Skeletal muscle satellite cell (primary cell): ENCODE measurements around the gene JAGN1.
"Not testable (repeated sequence)": the region's sequence is repeated elsewhere in the genome, so short reads cannot be mapped to it uniquely, and the experiment has no call there.

Experiments
- H3K27me3 ChIP-seq: 2 replicates; pipeline ENCODE4 v1.7.0; 2013; ENCODE audit warnings: low read length; ENCODE audit not compliant: control insufficient read depth, insufficient read depth
- H3K36me3 ChIP-seq: 2 replicates; pipeline ENCODE4 v1.7.0; 2013; ENCODE audit warnings: mild to moderate bottlenecking, control low read depth, low read length; ENCODE audit not compliant: insufficient read depth
- H3K4me1 ChIP-seq: 2 replicates; pipeline ENCODE4 v1.7.0; 2013; ENCODE audit warnings: low read length; ENCODE audit not compliant: control insufficient read depth, insufficient read depth
- H3K4me2 ChIP-seq: 2 replicates; pipeline ENCODE4 v1.7.0; 2013; ENCODE audit warnings: mild to moderate bottlenecking, low read length
- H3K4me3 ChIP-seq: 2 replicates; pipeline ENCODE4 v1.7.0; 2013; ENCODE audit warnings: low read length
- H3K9ac ChIP-seq: 2 replicates; pipeline ENCODE4 v1.7.0; 2013; ENCODE audit warnings: mild to moderate bottlenecking, low read depth, low read length, moderate library complexity
- H3K9me3 ChIP-seq: replicated peaks from 2 replicates; pipeline ENCODE4 v1.7.0; 2013; ENCODE audit warnings: mild to moderate bottlenecking, control low read depth, low read length

Gene JAGN1

DNA sequence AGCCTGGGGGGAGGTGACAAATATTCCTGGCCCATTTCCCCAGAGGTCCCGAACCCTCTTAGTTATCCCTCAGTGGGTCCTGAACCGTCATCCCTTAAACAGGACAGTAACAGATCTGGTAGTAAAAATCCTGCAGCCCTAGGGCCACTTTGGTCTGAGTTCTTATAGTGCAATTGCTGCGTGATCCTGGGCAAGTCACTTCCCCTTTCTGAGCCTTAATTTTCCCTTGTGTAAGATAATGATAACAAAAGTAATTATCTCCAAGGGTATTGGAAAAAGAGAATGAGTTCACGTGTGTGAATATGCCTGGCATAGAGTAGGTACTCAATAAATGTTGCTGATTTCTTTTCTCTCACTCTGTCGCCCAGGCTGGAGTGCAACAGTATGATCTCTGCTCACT, 2.9 kb upstream of the JAGN1 start:
- Histone ChIP-seq H3K4me1 (peaks cover 37% of the 10 kb centered on the region), H3K36me3 (peaks cover 6% of the 10 kb centered on the region), H3K9ac (no peak overlapping the region), H3K9me3 (no peaks in the 10 kb centered on the region), H3K27me3 (no peaks in the 10 kb centered on the region), H3K4me2 (no peak overlapping the region), H3K4me3 (no peak overlapping the region)

- Histone ChIP-seq H3K27me3 (no peaks in the 10 kb centered on the region), H3K36me3 (peaks cover 17% of the 10 kb centered on the region), H3K4me3 (no peak overlapping the region), H3K4me2 (no peak overlapping the region), H3K4me1 (peaks cover 42% of the 10 kb centered on the region), H3K9ac (no peak overlapping the region), H3K9me3 (no peaks in the 10 kb centered on the region)
Measured at GRCh38 chr3:9888540-9888939, 1.9 kb upstream of the JAGN1 start.

- H3K9ac ChIP-seq, result no peak overlapping the region
- H3K4me3 ChIP-seq, result no peak overlapping the region
- no peak overlapping the region for H3K4me2 ChIP-seq
- H3K4me1 ChIP-seq, result peaks cover 41% of the 10 kb centered on the region
- H3K36me3 ChIP-seq, result peaks cover 19% of the 10 kb centered on the region
- no peaks in the 10 kb centered on the region for H3K27me3 ChIP-seq
- no peaks in the 10 kb centered on the region for H3K9me3 ChIP-seq
Measured at GRCh38 chr3:9889405-9889804, 1.0 kb upstream of the JAGN1 start.

DNA sequence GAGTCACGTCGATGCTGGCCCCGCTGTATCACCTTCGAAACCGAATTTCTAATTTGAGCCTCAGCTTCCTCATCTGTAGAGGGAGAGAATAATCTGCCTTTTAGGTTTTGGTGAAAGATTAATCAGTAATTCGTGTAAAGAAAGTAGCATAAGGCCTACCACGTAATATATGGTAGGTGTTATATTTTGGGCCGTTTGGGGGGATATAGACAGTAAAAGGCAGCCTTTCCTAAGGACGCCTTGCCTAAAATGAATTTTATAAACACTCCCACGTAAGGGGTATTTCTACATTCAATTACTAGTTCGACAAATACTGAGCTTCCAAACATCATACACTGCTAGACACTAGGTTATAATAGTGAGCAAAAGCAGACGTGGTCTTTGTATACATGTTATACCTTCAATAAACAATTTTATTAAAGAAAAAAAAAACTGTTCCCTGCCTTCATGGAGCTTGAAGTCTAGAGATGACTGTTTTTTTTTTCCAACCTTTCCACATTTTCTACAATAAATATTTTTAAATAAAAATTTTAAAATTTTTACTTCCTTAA, 737 bp downstream of the JAGN1 start:
- no peaks in the 10 kb centered on the region for H3K27me3 ChIP-seq
- peaks cover 25% of the 10 kb centered on the region for H3K36me3 ChIP-seq
- H3K4me1 ChIP-seq, result peaks cover 39% of the 10 kb centered on the region
- H3K9ac ChIP-seq, result peak overlapping the region; percentile 99
- no peaks in the 10 kb centered on the region for H3K9me3 ChIP-seq
- H3K4me2 ChIP-seq, result peak overlapping the region; percentile 77
- H3K4me3 ChIP-seq, result peak overlapping the region; percentile 95

- Histone ChIP-seq H3K9ac (peak overlapping the region; percentile 36), H3K4me2 (peak overlapping the region; percentile 53), H3K27me3 (no peaks in the 10 kb centered on the region), H3K36me3 (peaks cover 25% of the 10 kb centered on the region), H3K4me1 (peaks cover 60% of the 10 kb centered on the region), H3K4me3 (peak overlapping the region; percentile 36), H3K9me3 (no peaks in the 10 kb centered on the region)
Measured at GRCh38 chr3:9893739-9894138, 3.3 kb downstream of the JAGN1 start.

DNA sequence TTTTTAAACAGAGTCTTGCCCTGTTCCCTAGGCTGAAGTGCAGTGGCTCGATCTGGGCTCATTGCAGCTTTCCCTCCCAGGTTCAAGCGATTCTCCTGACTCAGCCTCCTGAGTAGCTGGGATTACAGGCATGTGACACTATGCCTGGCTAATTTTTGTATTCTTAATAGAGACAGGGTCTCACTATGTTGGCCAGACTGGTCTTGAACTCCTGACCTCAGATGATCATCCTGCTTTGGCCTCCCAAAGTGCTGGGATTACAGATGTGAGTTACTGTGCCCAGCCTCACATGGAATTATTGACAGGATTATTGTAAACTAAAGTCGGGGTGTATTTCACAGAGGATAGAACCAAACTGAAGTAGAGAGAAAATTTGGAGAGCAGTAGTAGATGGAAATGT, 5.3 kb downstream of the JAGN1 start:
- not testable (repeated sequence) for H3K4me3 ChIP-seq, H3K9ac ChIP-seq, H3K9me3 ChIP-seq, H3K27me3 ChIP-seq, H3K4me2 ChIP-seq
- peaks cover 25% of the 10 kb centered on the region for H3K36me3 ChIP-seq
- peaks cover 62% of the 10 kb centered on the region for H3K4me1 ChIP-seq

DNA sequence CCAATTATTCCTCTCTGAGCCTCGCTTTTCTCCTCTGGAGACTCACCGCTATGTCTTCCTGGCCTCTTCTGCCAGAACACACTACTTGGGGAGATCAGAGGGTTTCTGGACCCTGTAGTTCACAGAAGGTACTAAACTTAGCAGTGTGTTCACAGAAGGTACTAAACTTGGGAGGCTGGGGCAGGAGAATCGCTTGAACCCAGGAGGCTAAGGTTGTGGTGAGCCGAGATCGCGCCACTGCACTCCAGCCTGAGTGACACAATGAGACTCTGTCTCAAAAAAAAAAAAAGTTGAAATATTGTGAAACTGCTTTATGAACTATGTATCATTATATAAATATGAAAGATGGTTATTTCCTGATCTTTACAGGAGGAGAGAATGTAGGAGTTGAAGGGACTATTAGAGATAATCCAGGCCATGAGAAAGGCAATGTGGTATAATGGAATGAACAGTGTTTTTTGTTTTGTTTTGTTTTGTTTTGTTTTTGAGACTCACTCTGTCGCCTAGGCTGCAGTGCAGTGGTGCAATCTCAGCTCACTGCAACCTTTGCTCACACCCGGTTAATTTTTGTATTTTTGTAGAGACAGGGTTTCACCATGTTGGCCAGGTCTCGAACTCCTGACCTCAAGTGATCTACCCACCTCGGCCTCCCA, 6.5 kb downstream of the JAGN1 start:
- H3K4me1 ChIP-seq, result peaks cover 58% of the 10 kb centered on the region
- not testable (repeated sequence) for H3K4me3 ChIP-seq, H3K4me2 ChIP-seq, H3K27me3 ChIP-seq, H3K9me3 ChIP-seq, H3K9ac ChIP-seq
- peaks cover 22% of the 10 kb centered on the region for H3K36me3 ChIP-seq

DNA sequence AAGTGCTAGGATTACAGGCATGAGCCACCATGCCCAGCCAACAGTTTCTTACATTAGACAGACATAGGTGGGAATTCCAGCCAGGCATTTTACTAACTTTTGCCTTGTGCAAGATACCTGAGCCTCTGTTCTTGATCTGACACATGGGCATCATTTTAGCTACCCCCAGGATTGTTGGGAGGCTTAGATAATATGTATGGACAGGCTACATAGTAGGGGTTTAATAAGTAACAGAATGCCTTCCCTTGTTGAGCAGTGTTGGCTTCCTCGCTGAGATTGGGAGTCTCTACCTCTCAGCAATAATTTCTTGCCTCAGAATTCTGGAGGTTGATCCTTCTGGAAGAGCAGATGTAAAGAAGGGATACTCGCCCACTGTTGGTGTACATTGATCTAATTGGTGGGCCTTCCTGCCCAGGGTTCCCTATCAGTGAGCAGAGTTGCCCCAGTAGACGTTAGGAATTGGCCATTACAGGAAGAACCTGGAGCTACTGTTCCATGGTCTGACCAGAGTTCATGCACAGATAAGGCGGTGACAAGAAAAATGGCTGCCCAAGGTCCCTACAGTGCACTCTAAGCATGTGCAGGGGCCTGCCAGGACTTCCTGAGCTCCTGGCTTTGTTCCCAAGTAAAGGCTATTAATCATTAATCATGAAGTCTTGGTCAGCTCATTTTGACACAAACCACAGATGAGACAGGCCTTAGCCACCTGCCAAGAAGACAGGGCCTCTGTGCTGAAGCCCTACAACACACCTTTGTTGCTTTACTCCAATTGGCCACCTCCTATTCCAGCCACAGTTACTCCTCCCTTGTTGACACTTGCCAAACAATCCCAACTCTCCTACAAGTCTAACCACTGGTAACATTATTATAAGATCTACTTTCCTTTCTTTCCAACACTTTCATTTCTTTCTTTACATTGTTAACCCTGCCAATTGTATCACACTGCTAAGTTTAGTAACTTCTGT, 7.3 kb downstream of the JAGN1 start:
- Histone ChIP-seq H3K4me1 (peaks cover 57% of the 10 kb centered on the region), H3K27me3 (no peaks in the 10 kb centered on the region), H3K4me2 (no peak overlapping the region)

DNA sequence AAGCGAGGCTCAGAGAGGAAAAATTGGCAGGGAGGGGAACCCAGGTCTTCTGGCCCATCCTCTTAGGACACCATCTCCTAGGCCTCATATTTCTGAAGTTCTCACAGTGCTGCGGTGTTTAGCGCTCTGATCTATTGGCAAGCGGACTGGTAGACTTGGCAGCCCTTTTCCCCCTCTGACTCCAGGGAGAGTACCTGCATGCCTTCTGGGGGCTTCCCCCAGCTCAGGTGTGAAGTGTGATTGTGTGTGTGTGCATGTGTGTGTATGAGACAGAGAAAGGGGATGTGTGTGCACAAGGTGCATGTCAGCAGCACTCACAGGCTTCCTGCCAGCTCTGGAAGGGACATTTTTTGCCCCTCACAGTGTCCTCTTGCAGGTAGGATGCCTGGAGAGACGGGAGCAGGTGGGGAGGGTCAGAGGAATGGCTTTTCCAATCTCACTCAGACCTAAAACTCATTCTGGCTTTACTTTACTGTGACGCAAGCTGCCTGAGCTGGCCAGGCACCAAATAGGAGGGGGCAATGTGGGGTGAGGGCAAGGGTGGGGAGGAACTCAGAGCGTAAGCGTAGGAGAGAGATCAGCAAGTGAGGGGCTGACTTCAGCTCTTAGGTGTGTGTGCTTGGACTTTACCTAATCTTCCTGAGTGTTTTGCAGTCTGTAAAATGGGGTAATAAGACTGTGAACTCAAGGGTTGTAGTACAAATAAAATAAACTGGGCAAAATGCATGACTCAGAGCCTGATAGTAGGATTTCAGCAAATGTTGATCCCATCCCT, 8.2 kb downstream of the JAGN1 start:
- H3K4me2 ChIP-seq, result no peak overlapping the region
- H3K9ac ChIP-seq, result no peak overlapping the region
- no peaks in the 10 kb centered on the region for H3K9me3 ChIP-seq

More for the DNA sequence above, 7.3 kb downstream of the JAGN1 start:
- H3K36me3 ChIP-seq, result peaks cover 17% of the 10 kb centered on the region
- no peak overlapping the region for H3K9ac ChIP-seq
- H3K9me3 ChIP-seq, result no peaks in the 10 kb centered on the region
- no peak overlapping the region for H3K4me3 ChIP-seq

DNA sequence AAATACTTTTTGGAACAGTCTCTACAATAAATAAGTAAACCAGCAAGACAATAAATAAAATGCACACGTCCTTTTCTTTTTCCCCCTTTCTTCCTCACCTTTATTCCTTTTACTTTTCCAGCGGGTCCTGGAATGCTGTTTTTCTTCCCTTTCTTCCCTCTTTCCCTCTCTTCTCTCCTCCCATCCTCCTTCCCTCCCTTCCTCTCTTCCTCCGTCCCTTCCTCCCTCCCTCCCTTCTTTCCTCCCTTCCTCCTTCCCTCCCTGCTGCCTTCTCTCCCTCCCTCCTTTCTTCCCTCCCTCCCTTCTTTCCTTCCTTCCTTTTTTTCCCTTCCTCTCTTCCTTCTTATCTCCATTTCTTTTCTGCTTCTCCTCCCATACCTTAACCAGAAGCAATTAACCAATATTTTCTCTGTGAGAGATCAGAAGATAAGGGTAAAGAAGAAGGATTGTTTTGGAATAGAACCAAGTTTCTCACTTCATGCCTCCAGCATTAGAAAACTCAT, 8.9 kb downstream of the JAGN1 start:
- Histone ChIP-seq H3K9me3 (no peaks in the 10 kb centered on the region), H3K4me1 (peaks cover 56% of the 10 kb centered on the region), H3K36me3 (peaks cover 6% of the 10 kb centered on the region), H3K4me3 (no peak overlapping the region), H3K4me2 (no peak overlapping the region), H3K27me3 (no peaks in the 10 kb centered on the region), H3K9ac (no peak overlapping the region)

More for the DNA sequence above, 8.2 kb downstream of the JAGN1 start:
- no peak overlapping the region for H3K4me3 ChIP-seq
- H3K36me3 ChIP-seq, result peaks cover 7% of the 10 kb centered on the region
- peaks cover 57% of the 10 kb centered on the region for H3K4me1 ChIP-seq
- no peaks in the 10 kb centered on the region for H3K27me3 ChIP-seq

GRCh38 chr3:9900965-9901415, 10.6 kb downstream of the JAGN1 start:
- peaks cover 49% of the 10 kb centered on the region for H3K4me1 ChIP-seq
- not testable (repeated sequence) for H3K9ac ChIP-seq, H3K9me3 ChIP-seq, H3K27me3 ChIP-seq, H3K4me3 ChIP-seq, H3K4me2 ChIP-seq, H3K36me3 ChIP-seq
